ENCODE data around the gene CEACAM16.

DNA sequence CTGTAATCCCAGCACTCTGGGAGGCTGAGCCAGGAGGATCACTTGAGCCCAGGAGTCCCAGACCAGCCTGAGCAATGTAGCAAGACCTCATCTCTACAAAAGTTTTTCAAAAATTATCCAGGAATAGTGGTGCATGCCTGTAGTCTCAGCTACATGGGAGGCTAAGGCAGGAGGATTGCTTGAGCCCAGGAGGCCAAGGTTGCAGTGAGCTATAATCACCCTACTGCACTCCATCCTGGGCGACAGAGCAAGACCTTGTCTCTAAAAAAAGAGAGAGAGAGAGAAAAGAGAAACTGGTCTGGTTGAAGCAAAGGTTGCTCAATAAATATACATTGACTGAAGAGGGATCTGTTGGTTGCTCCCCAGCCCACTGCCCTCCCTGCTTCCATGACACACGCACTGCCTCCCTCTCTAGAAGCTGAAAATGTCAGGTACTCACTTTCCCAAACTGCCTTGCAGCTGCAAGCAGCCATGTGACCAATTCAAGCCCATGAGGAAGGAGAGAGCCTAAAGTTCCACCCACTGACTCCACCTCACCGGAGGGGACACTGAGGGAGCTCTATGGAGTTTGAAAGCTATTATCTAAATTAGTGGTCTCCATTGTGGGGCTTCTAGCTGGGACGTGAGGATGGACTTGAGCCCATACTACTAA lies 14.0 kb downstream of the CEACAM16 start:
- TF ChIP-seq, protein P1, sequence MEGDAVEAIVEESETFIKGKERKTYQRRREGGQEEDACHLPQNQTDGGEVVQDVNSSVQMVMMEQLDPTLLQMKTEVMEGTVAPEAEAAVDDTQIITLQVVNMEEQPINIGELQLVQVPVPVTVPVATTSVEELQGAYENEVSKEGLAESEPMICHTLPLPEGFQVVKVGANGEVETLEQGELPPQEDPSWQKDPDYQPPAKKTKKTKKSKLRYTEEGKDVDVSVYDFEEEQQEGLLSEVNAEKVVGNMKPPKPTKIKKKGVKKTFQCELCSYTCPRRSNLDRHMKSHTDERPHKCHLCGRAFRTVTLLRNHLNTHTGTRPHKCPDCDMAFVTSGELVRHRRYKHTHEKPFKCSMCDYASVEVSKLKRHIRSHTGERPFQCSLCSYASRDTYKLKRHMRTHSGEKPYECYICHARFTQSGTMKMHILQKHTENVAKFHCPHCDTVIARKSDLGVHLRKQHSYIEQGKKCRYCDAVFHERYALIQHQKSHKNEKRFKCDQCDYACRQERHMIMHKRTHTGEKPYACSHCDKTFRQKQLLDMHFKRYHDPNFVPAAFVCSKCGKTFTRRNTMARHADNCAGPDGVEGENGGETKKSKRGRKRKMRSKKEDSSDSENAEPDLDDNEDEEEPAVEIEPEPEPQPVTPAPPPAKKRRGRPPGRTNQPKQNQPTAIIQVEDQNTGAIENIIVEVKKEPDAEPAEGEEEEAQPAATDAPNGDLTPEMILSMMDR (IDR thresholded peaks at IDR 0.05) = no peak
- TF ChIP-seq POLR2A (IDR thresholded peaks at IDR 0.05) = no peak
